Measurements from ENCODE around the gene DUSP21. TPM values are rescaled to one million over a fixed set of nuclear protein-coding genes. Genes with fewer than 3 reads are reported as not detected.
"Not testable (repeated sequence)": the region's sequence is repeated elsewhere in the genome, so short reads cannot be mapped to it uniquely, and the experiment has no call there.

The DUSP21 gene
- total RNA-seq, 2 experiments from 2014 or later: not detected

DNA sequence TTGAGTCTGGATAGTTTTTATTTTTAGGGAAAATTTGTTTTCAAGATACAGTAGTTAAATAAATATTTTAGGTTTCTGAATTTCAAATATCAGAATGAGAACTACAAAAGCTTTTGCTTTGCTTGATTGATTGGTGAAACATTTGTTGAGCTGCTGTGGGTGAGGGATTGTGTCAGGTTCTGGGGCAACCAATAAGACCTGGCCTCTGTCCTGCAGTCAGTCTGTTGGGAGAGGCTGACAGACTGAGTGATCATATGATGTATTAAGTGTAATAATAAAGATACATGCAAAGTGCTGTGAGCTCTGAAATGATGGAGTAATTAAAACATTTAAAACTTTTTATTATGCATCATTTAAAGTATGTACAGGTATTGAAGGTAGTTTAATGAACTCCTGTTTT, 38.8 kb downstream of the DUSP21 start:
- ChIA-PET POLR2A (no interaction called here), CTCF (no interaction called here)
- Mint-ChIP-seq H3K27me3 (no peaks in the 10 kb centered on the region), H3K4me1 (ENCODE audit: low read depth) (peaks cover 34% of the 10 kb centered on the region), H3K27ac (no peak overlapping the region), H3K4me3 (no peak overlapping the region), H3K36me3 (peaks cover 3% of the 10 kb centered on the region), H3K9me3 (no peaks in the 10 kb centered on the region)
- intact Hi-C loops (cut with micrococcal nuclease): no loop called here
- no peak for DNase-seq

- Mint-ChIP-seq H3K36me3 (no peaks in the 10 kb centered on the region), H3K27ac (no peak overlapping the region), H3K27me3 (no peaks in the 10 kb centered on the region), H3K4me3 (no peak overlapping the region), H3K4me1 (ENCODE audit: low read depth) (peaks cover 38% of the 10 kb centered on the region), H3K9me3 (no peaks in the 10 kb centered on the region)
- POLR2A ChIA-PET: no interaction called here
- CTCF ChIA-PET: no interaction called here
- DNase-seq: no peak
- intact Hi-C loops (cut with micrococcal nuclease): no loop called here
These were observed 41.1 kb downstream of the DUSP21 start for GRCh38 chrX:44884944-44885343.

GRCh38 chrX:44889824-44890223, 46.0 kb downstream of the DUSP21 start:
- Mint-ChIP-seq H3K9me3 (no peaks in the 10 kb centered on the region), H3K4me3 (no peak overlapping the region), H3K36me3 (peaks cover 4% of the 10 kb centered on the region), H3K4me1 (ENCODE audit: low read depth) (peaks cover 30% of the 10 kb centered on the region), H3K27ac (peak overlapping the region; percentile 64), H3K27me3 (no peaks in the 10 kb centered on the region)
- POLR2A ChIA-PET: no interaction called here
- DNase-seq: no peak
- intact Hi-C loops (cut with micrococcal nuclease): no loop called here
- CTCF ChIA-PET: no interaction called here

- Mint-ChIP-seq H3K36me3 (peaks cover 4% of the 10 kb centered on the region), H3K4me1 (ENCODE audit: low read depth) (peaks cover 30% of the 10 kb centered on the region), H3K27me3 (no peaks in the 10 kb centered on the region), H3K9me3 (no peaks in the 10 kb centered on the region), H3K4me3 (no peak overlapping the region), H3K27ac (peak overlapping the region; percentile 64)
- ChIA-PET POLR2A (no interaction called here), CTCF (no interaction called here)
- intact Hi-C loops (cut with micrococcal nuclease): no loop called here
- DNase-seq: no peak
These were observed 46.4 kb downstream of the DUSP21 start for GRCh38 chrX:44890247-44890646.

DNA sequence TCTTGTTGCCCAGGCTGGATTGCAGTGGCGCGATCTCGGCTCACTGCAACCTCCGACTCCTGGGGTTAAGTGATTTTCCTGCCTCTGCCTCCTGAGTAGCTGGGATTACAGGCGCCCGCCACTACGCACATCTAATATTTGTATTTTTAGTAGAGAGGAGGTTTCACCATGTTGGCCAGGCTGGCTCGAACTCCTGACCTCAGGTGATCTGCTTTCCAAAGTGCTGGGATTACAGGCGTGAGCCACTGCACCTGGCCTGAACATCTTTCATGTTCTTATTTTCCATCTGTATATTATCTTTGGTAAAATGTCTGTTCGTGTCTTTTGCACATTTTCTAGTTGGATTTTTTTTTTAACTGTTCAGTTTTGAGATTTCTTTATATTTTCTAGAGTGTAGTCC, 46.9 kb downstream of the DUSP21 start:
- POLR2A ChIA-PET; H3K4me3 Mint-ChIP-seq; intact Hi-C loops (cut with micrococcal nuclease); H3K36me3 Mint-ChIP-seq; DNase-seq; H3K9me3 Mint-ChIP-seq; H3K27me3 Mint-ChIP-seq; H3K27ac Mint-ChIP-seq; CTCF ChIA-PET: not testable (repeated sequence)
- H3K4me1 Mint-ChIP-seq (ENCODE audit: low read depth): peaks cover 33% of the 10 kb centered on the region

DNA sequence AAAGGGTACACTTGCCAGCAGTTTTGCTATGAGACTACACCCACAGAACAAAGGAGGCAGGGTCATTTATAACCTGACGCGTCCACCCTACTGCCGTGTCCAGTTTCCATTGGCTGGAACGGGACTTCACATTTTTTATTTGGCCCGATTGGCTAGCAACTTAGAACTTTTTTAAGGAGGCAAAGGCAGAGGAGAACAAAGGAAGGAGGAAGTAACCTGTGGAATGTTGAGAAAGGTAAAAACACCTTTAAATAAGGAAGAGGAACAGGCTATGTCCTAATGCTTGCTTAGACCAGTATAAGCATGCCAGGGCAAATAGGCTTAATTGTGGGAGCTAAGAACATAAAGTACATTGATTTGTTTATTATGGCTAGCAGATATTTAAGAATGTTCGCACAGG, 47.8 kb downstream of the DUSP21 start:
- POLR2A ChIA-PET: no interaction called here

More for the DNA sequence above, 47.8 kb downstream of the DUSP21 start:
- intact Hi-C loops (cut with micrococcal nuclease): no loop called here
- no peak for DNase-seq
- Mint-ChIP-seq H3K27me3 (no peaks in the 10 kb centered on the region), H3K27ac (no peak overlapping the region), H3K36me3 (peaks cover 8% of the 10 kb centered on the region), H3K4me3 (no peak overlapping the region), H3K4me1 (ENCODE audit: low read depth) (peaks cover 31% of the 10 kb centered on the region), H3K9me3 (peaks cover 8% of the 10 kb centered on the region)
- CTCF ChIA-PET: no interaction called here

Other genes starting within 250 kb of the DUSP21 start
- 10 to 100 TPM; 20.9 to 21.5 TPM for gene KDM6A, start 29.2 kb downstream of the DUSP21 start, total RNA-seq

Data from activated CD4-positive, alpha-beta memory T cell treated with anti-CD3 and anti-CD28 coated beads for 36 hours (primary cell).